Measurements from ENCODE around the gene JAK1.

DNA sequence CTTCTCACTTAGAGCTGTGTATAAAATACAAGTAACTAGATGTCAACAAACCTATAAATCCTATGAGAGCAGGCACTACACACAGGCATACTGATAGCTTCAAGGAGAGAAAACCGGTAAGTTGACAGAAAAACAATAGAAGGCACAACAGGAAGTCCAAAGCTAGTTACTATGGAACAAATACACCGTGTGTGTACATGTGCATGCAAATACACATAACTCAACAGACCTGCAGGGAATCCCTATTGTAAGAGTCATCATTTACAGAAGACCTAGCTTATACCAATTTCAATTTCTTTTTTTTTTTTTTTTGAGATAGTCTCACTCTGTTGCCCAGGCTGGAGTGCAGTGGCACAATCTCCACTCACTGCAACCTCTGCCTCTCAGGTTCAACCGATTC lies 26.3 kb downstream of the JAK1 start:
- TF ChIP-seq, protein P1, sequence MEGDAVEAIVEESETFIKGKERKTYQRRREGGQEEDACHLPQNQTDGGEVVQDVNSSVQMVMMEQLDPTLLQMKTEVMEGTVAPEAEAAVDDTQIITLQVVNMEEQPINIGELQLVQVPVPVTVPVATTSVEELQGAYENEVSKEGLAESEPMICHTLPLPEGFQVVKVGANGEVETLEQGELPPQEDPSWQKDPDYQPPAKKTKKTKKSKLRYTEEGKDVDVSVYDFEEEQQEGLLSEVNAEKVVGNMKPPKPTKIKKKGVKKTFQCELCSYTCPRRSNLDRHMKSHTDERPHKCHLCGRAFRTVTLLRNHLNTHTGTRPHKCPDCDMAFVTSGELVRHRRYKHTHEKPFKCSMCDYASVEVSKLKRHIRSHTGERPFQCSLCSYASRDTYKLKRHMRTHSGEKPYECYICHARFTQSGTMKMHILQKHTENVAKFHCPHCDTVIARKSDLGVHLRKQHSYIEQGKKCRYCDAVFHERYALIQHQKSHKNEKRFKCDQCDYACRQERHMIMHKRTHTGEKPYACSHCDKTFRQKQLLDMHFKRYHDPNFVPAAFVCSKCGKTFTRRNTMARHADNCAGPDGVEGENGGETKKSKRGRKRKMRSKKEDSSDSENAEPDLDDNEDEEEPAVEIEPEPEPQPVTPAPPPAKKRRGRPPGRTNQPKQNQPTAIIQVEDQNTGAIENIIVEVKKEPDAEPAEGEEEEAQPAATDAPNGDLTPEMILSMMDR (IDR thresholded peaks at IDR 0.05 in 4 of 5, conservative IDR thresholded peaks at IDR 0.05 in 1 of 5), result no peak
- no peak for TF ChIP-seq POLR2A (IDR thresholded peaks at IDR 0.05)

All from gastrocnemius medialis (tissue), 4 donors.